Activated naive CD4-positive, alpha-beta T cell (primary cell): ENCODE measurements around the gene SRSF4.

Experiments
- DNase-seq, 4 experiments: peaks; one replicate each; lab custom pipeline; 2025; lab: John Stamatoyannopoulos, UW

The SRSF4 gene

GRCh38 chr1:29200906-29201594 lies 19.4 kb upstream of the SRSF4 start:
- no peak for DNase-seq

GRCh38 chr1:29197993-29198392 lies 16.3 kb upstream of the SRSF4 start:
- DNase-seq, result no peak

- DNase-seq, result peak in 1 of 4 experiments; percentile 5
Observed at GRCh38 chr1:29197590-29197924, 15.9 kb upstream of the SRSF4 start.

- no peak for DNase-seq
Observed at GRCh38 chr1:29196863-29197589, 15.3 kb upstream of the SRSF4 start.

- DNase-seq, result no peak
Observed at GRCh38 chr1:29195881-29196291, 14.2 kb upstream of the SRSF4 start.

- DNase-seq, result no peak
Observed at GRCh38 chr1:29193879-29194455, 12.3 kb upstream of the SRSF4 start.

- no peak for DNase-seq
Observed at GRCh38 chr1:29190718-29191117, 9.0 kb upstream of the SRSF4 start.

GRCh38 chr1:29186707-29187106 lies 5.0 kb upstream of the SRSF4 start:
- no peak for DNase-seq

GRCh38 chr1:29186252-29186651 lies 4.6 kb upstream of the SRSF4 start:
- DNase-seq, result no peak

GRCh38 chr1:29183287-29183686 lies 1.6 kb upstream of the SRSF4 start:
- no peak for DNase-seq

GRCh38 chr1:29180497-29181412 lies 945 bp downstream of the SRSF4 start:
- peak in 1 of 4 experiments; percentile 34 for DNase-seq

GRCh38 chr1:29179641-29180184 lies 2.0 kb downstream of the SRSF4 start:
- no peak for DNase-seq

GRCh38 chr1:29177022-29177705 lies 4.5 kb downstream of the SRSF4 start:
- DNase-seq, result no peak

- no peak for DNase-seq
Observed at GRCh38 chr1:29176576-29176975, 5.1 kb downstream of the SRSF4 start.

- no peak for DNase-seq
Observed at GRCh38 chr1:29172415-29172939, 9.2 kb downstream of the SRSF4 start.

- DNase-seq, result no peak
Observed at GRCh38 chr1:29171521-29171920, 10.2 kb downstream of the SRSF4 start.

- no peak for DNase-seq
Observed at GRCh38 chr1:29171089-29171488, 10.6 kb downstream of the SRSF4 start.

- no peak for DNase-seq
Observed at GRCh38 chr1:29169976-29170375, 11.7 kb downstream of the SRSF4 start.

GRCh38 chr1:29167904-29168303 lies 13.8 kb downstream of the SRSF4 start:
- no peak for DNase-seq

GRCh38 chr1:29166291-29166878 lies 15.3 kb downstream of the SRSF4 start:
- no peak for DNase-seq

- DNase-seq, result no peak
Observed at GRCh38 chr1:29164588-29164987, 17.1 kb downstream of the SRSF4 start.
